H1 (cell line): ENCODE measurements around the gene TRPV2. TPM values are rescaled to one million over a fixed set of nuclear protein-coding genes. Genes with fewer than 3 reads are reported as not detected.

ENCODE experiments used
- ASH2L ChIP-seq: fragments of 200-600, 300-600 bp; sonication (generic); IDR thresholded peaks from one replicate; pipeline ENCODE4 v1.7.1; 2017; ENCODE audit warnings: low read length
- ATF3 ChIP-seq: IDR thresholded peaks from 2 replicates; pipeline ENCODE4 v1.6.1; 2011; ENCODE audit warnings: low read depth, mild to moderate bottlenecking, low read length; ENCODE audit not compliant: insufficient read depth
- CBX5 ChIP-seq: fragments of 300-800, 300-1000 bp; sonication (generic); IDR thresholded peaks from 2 replicates; pipeline ENCODE4 v1.7.1; 2016; ENCODE audit warnings: antibody characterized with exemption, low read length, low read depth
- CHD7 ChIP-seq: fragments of 300-600 bp; sonication (generic); IDR thresholded peaks from 2 replicates; pipeline ENCODE4 v1.7.1; 2012; ENCODE audit warnings: low read length, moderate library complexity, mild to moderate bottlenecking, inconsistent platforms; ENCODE audit not compliant: insufficient replicate concordance
- CTCF ChIP-seq, 3 experiments: IDR thresholded peaks; 1 replicate in 2 of 3; 2 replicates in 1 of 3; pipeline versions ENCODE4 v1.5.1 to v1.6.1; 2011; ENCODE audit warnings: low read length in 3 of 3, mild to moderate bottlenecking in 3 of 3, inconsistent platforms in 2 of 3, low read depth in 1 of 3, moderate library complexity in 1 of 3; ENCODE audit not compliant: insufficient read depth in 1 of 3; ENCODE audit errors: control extremely low read depth in 1 of 3
- POLR2A ChIP-seq, 2 experiments: IDR thresholded peaks; 1 replicate in 1 of 2; 2 replicates in 1 of 2; pipeline ENCODE4 v1.6.1; 2011; ENCODE audit warnings: low read depth in 2 of 2, low read length in 2 of 2, mild to moderate bottlenecking in 2 of 2; ENCODE audit errors: control extremely low read depth in 1 of 2
- TBP ChIP-seq: IDR thresholded peaks from 2 replicates; pipeline ENCODE4 v1.6.1; 2011; ENCODE audit warnings: low read depth, low read length, improper control_type of control experiment
- TCF12 ChIP-seq: IDR thresholded peaks from 2 replicates; pipeline ENCODE4 v1.6.1; 2011; ENCODE audit warnings: low read depth, mild to moderate bottlenecking, low read length
- polyA plus RNA-seq, 7 experiments: library from polyadenylated mRNA; depleted of rRNA in 3 of 7; stranded (reverse) in 5 of 7; unstranded in 2 of 7; fragments of >200 nt in 5 of 7; fragments of 200-250 nt in 2 of 7; gene quantifications; 1 replicate in 5 of 7; 2 replicates in 1 of 7; 4 replicates in 1 of 7; pipeline versions ENCODE4 v1.2.1 to v1.2.3, GENCODE V29; 2011 to 2013; ENCODE audit warnings: missing spikeins in 2 of 7, mixed read lengths in 2 of 7
- total RNA-seq: library from RNA; stranded (reverse); fragmentation: NEBNext Ultra II Directional; extraction: Animal tissue kit (Norgen Biotek cat#: 25700); gene quantifications from 2 replicates; pipeline ENCODE4 v1.2.1, GENCODE V29; 2021

TRPV2 gene
- total and polyA plus RNA-seq, 2 of the 8 experiments (the other 6 are each of a cell fraction or from before 2014, with no cell fraction given) = 1.7 to 2.1 TPM

GRCh38 chr17:16384557-16384956 is 30.8 kb upstream of the TRPV2 start (continued):
- TF ChIP-seq CTCF (IDR thresholded peaks at IDR 0.05; ENCODE audit: control extremely low read depth in 1 of 3, insufficient read depth in 1 of 3, low read depth in 1 of 3, low read length in 3 of 3) = no peak
- TF ChIP-seq CBX5 = no peak
- no peak for TF ChIP-seq TCF12
- TF ChIP-seq TBP = no peak
- no peak for TF ChIP-seq CHD7
- TF ChIP-seq ASH2L = no peak
- TF ChIP-seq POLR2A (IDR thresholded peaks at IDR 0.05; ENCODE audit: control extremely low read depth in 1 of 2, low read depth in 2 of 2, low read length in 2 of 2) = no peak
- no peak for TF ChIP-seq ATF3
